Lung (tissue), 12 donors: ENCODE data around the gene FOXD1. TPM values are rescaled to one million over a fixed set of nuclear protein-coding genes. Genes with fewer than 3 reads are reported as not detected.

Experiments used
- ATAC-seq: fragments of 200-7000 bp; cut with Tn5 transposase; one replicate; pipeline ENCODE4 v1.9.1; 2020; ENCODE audit warnings: moderate number of reproducible peaks; ENCODE audit not compliant: insufficient read depth, low FRiP score
- DNase-seq, 3 donors: peaks; one replicate each; pipeline ENCODE4 v3.0.0-alpha.2; 2013 to 2017
- H3K27ac ChIP-seq, 2 donors: one replicate each; pipeline ENCODE4 v1.5.1; 2013; ENCODE audit warnings: mild to moderate bottlenecking in 2 of 2, moderate library complexity in 2 of 2, control low read depth in 1 of 2, inconsistent platforms in 1 of 2, low read depth in 1 of 2, low read length in 1 of 2
- H3K27me3 ChIP-seq, 3 donors: one replicate each; pipeline ENCODE4 v1.5.1; 2013; ENCODE audit warnings: low read length in 2 of 3; ENCODE audit not compliant: control insufficient read depth in 3 of 3, insufficient read depth in 3 of 3
- H3K36me3 ChIP-seq, 4 donors: one replicate each; pipeline ENCODE4 v1.5.1; 2013; ENCODE audit warnings: low read length in 4 of 4, mild to moderate bottlenecking in 1 of 4, moderate library complexity in 1 of 4; ENCODE audit not compliant: control insufficient read depth in 4 of 4, insufficient read depth in 4 of 4
- H3K4me1 ChIP-seq, 5 donors: one replicate each; pipeline ENCODE4 v1.5.1; 2013; ENCODE audit warnings: low read length in 5 of 5, mild to moderate bottlenecking in 2 of 5, moderate library complexity in 1 of 5; ENCODE audit not compliant: control insufficient read depth in 5 of 5, insufficient read depth in 5 of 5
- H3K4me3 ChIP-seq: one replicate; pipeline ENCODE4 v1.5.1; 2013; ENCODE audit warnings: mild to moderate bottlenecking, control low read depth, moderate library complexity
- H3K9ac ChIP-seq, 2 donors: one replicate each; pipeline ENCODE4 v1.5.1; 2013; ENCODE audit warnings: low read length in 2 of 2, control low read depth in 1 of 2; ENCODE audit not compliant: insufficient read depth in 1 of 2
- H3K9me3 ChIP-seq, 4 donors: one replicate each; pipeline ENCODE4 v1.5.1; 2013; ENCODE audit warnings: low read length in 3 of 4, mild to moderate bottlenecking in 1 of 4, moderate library complexity in 1 of 4; ENCODE audit not compliant: control insufficient read depth in 4 of 4, insufficient read depth in 3 of 4
- CTCF ChIP-seq: IDR thresholded peaks from 2 replicates; pipeline ENCODE4 v1.5.1; 2012; ENCODE audit warnings: mild to moderate bottlenecking; ENCODE audit errors: control extremely low read depth, extremely low read depth
- WGBS, 2 donors: extraction: QIAGEN DNeasy Blood & Tissue Kit; methylation state at CpG; one replicate each; pipeline ENCODE4 v1.1.7; 2013; 5-methylcytosine and 5-hydroxymethylcytosine counted together
- polyA plus RNA-seq, 2 donors: library from polyadenylated mRNA; stranded (reverse); fragments of 200-250 nt; gene quantifications; one replicate each; pipeline ENCODE4 v1.2.1, GENCODE V29; 2013
- total RNA-seq, 2 donors: library from RNA; depleted of rRNA in 1 of 2; stranded (reverse); fragments of >200 nt in 1 of 2; gene quantifications; one replicate each; pipeline ENCODE4 v1.2.1, GENCODE V29; 2014 to 2021
- donor health status: control.
- donor health status: control.
- donor health status: Bipolar disorder and iron deficiency.
- donor health status: healthy.
- donor health status: DM: yes; HTN: yes; CAD: no.

Gene FOXD1
- total and polyA plus RNA-seq, 4 donors: 0.20 to 0.46 (median 0.29) TPM

GRCh38 chr5:73495772-73496335 is 47.3 kb upstream of the FOXD1 start:
- H3K9ac ChIP-seq: no peak overlapping the region
- no peaks in the 10 kb centered on the region for H3K9me3 ChIP-seq
- H3K4me3 ChIP-seq: no peak overlapping the region
- no peak for ATAC-seq
- H3K27ac ChIP-seq: no peak overlapping the region
- WGBS, 2 donors: 90 to 96% methylated on average over 4 of the region's 4 CpGs
- peaks cover 0 to 24% (median 3%) of the 10 kb centered on the region in 5 donors for H3K4me1 ChIP-seq
- H3K27me3 ChIP-seq: peaks cover 0 to 17% (median 9%) of the 10 kb centered on the region in 3 donors
- TF ChIP-seq CTCF: no peak
- DNase-seq: peak in 1 of 3 donors; percentile 20
- H3K36me3 ChIP-seq: peaks cover 0 to 4% (median 2%) of the 10 kb centered on the region in 4 donors

- Histone ChIP-seq H3K27me3 (peaks cover 0 to 17% (median 9%) of the 10 kb centered on the region in 3 donors), H3K9ac (no peak overlapping the region), H3K27ac (no peak overlapping the region), H3K9me3 (no peaks in the 10 kb centered on the region), H3K4me1 (peaks cover 0 to 18% (median 3%) of the 10 kb centered on the region in 5 donors), H3K4me3 (no peak overlapping the region), H3K36me3 (peaks cover 0 to 4% (median under 1%) of the 10 kb centered on the region in 4 donors)
- no peak for TF ChIP-seq CTCF
- ATAC-seq: no peak
- DNase-seq: peak in 2 of 3 donors; percentile 2 to 6
Observed at GRCh38 chr5:73494721-73495120, 46.1 kb upstream of the FOXD1 start.

- WGBS, 2 donors: 86 to 94% methylated on average over 3 of the region's 3 CpGs
Observed at GRCh38 chr5:73493421-73493820, 44.8 kb upstream of the FOXD1 start.

More at GRCh38 chr5:73493421-73493820, 44.8 kb upstream of the FOXD1 start:
- H3K27me3 ChIP-seq: peaks cover 0 to 19% (median 9%) of the 10 kb centered on the region in 3 donors
- no peaks in the 10 kb centered on the region for H3K9me3 ChIP-seq
- peaks cover 0 to 10% (median 2%) of the 10 kb centered on the region in 5 donors for H3K4me1 ChIP-seq
- no peak for TF ChIP-seq CTCF
- H3K4me3 ChIP-seq: no peak overlapping the region
- DNase-seq (no peak), ATAC-seq (no peak)
- no peak overlapping the region for H3K27ac ChIP-seq
- no peak overlapping the region for H3K9ac ChIP-seq
- H3K36me3 ChIP-seq: peaks cover 0 to 2% (median 0%) of the 10 kb centered on the region in 4 donors
